ENCODE measurements around the gene UPF1. TPM values are rescaled to one million over a fixed set of nuclear protein-coding genes. Genes with fewer than 3 reads are reported as not detected.
A peak's percentile ranks its signal among the peaks of the same experiment; 100 is the strongest.

UPF1 gene
- total RNA-seq, 1 donor from 2014 or later = 71.6 TPM

GRCh38 chr19:18893587-18894253 lies 62.0 kb downstream of the UPF1 start:
- Histone ChIP-seq H3K27me3 (ENCODE audit: control insufficient read depth, insufficient read depth, low read length) (peaks cover 32% of the 10 kb centered on the region), H3K36me3 (ENCODE audit: control insufficient read depth, insufficient read depth, low read length) (no peaks in the 10 kb centered on the region), H3K4me3 (ENCODE audit: low read depth, low read length) (no peak overlapping the region)
- no peak for TF ChIP-seq CTCF (IDR thresholded peaks at IDR 0.05; ENCODE audit: insufficient read depth, low read length, poor library complexity, severe bottlenecking)
- no peak for DNase-seq (ENCODE audit: low read depth)

- H3K4me3 ChIP-seq (ENCODE audit: low read depth, low read length) = no peak overlapping the region
- no peak for DNase-seq (ENCODE audit: low read depth)
- TF ChIP-seq CTCF (IDR thresholded peaks at IDR 0.05; ENCODE audit: insufficient read depth, low read length, poor library complexity, severe bottlenecking) = no peak
- H3K27me3 ChIP-seq (ENCODE audit: control insufficient read depth, insufficient read depth, low read length) = peaks cover 32% of the 10 kb centered on the region
- no peaks in the 10 kb centered on the region for H3K36me3 ChIP-seq (ENCODE audit: control insufficient read depth, insufficient read depth, low read length)
Measured at GRCh38 chr19:18894254-18895037, 62.7 kb downstream of the UPF1 start.

GRCh38 chr19:18895038-18895823 lies 63.5 kb downstream of the UPF1 start:
- TF ChIP-seq CTCF (IDR thresholded peaks at IDR 0.05; ENCODE audit: insufficient read depth, low read length, poor library complexity, severe bottlenecking) = peak; percentile 52
- DNase-seq (ENCODE audit: low read depth) = no peak
- Histone ChIP-seq H3K4me3 (ENCODE audit: low read depth, low read length) (peak overlapping the region; percentile 42), H3K36me3 (ENCODE audit: control insufficient read depth, insufficient read depth, low read length) (no peaks in the 10 kb centered on the region), H3K27me3 (ENCODE audit: control insufficient read depth, insufficient read depth, low read length) (peaks cover 32% of the 10 kb centered on the region)

GRCh38 chr19:18895824-18896341 lies 64.1 kb downstream of the UPF1 start, which contains the start of gene CERS1:
TSS of gene CERS1 (minus strand) at chr19:18896158. CDS start at chr19:18896072, 86 bp downstream.
- TF ChIP-seq CTCF (IDR thresholded peaks at IDR 0.05; ENCODE audit: insufficient read depth, low read length, poor library complexity, severe bottlenecking) = no peak
- Histone ChIP-seq H3K36me3 (ENCODE audit: control insufficient read depth, insufficient read depth, low read length) (no peaks in the 10 kb centered on the region), H3K27me3 (ENCODE audit: control insufficient read depth, insufficient read depth, low read length) (peaks cover 32% of the 10 kb centered on the region), H3K4me3 (ENCODE audit: low read depth, low read length) (peak within 1 kb of the TSS; percentile 42)
- DNase-seq (ENCODE audit: low read depth) = no peak

GRCh38 chr19:18896421-18896841 lies 64.7 kb downstream of the UPF1 start:
- Histone ChIP-seq H3K27me3 (ENCODE audit: control insufficient read depth, insufficient read depth, low read length) (peaks cover 32% of the 10 kb centered on the region), H3K36me3 (ENCODE audit: control insufficient read depth, insufficient read depth, low read length) (no peaks in the 10 kb centered on the region), H3K4me3 (ENCODE audit: low read depth, low read length) (no peak overlapping the region)
- no peak for DNase-seq (ENCODE audit: low read depth)
- no peak for TF ChIP-seq CTCF (IDR thresholded peaks at IDR 0.05; ENCODE audit: insufficient read depth, low read length, poor library complexity, severe bottlenecking)
